Measurements from ENCODE around the gene GHR. TPM values are rescaled to one million over a fixed set of nuclear protein-coding genes. Genes with fewer than 3 reads are reported as not detected.

The GHR gene
- total and polyA plus RNA-seq, 2 of the 8 experiments (the other 6 are each of a cell fraction or from before 2014, with no cell fraction given): 0.15 to 0.19 TPM

GRCh38 chr5:42656651-42657015, 233.4 kb downstream of the GHR start:
- Histone ChIP-seq H4K5ac (ENCODE audit: insufficient read length, low read depth, low read length) (no peak overlapping the region), H4K91ac (replicated peaks; ENCODE audit: insufficient read length, low read length) (no peak overlapping the region), H2BK15ac (ENCODE audit: low read length) (no peak overlapping the region), H3K79me1 (ENCODE audit: low read depth, low read length) (no peaks in the 10 kb centered on the region), H3K4me2 (ENCODE audit: insufficient read depth in 1 of 2, low read depth in 2 of 2, low read length in 2 of 2) (no peak overlapping the region), H3K36me3 (ENCODE audit: control insufficient read depth in 2 of 4, insufficient read depth in 4 of 4, low read length in 3 of 4) (no peaks in the 10 kb centered on the region), H3K4me1 (replicated peaks in 1 of 4; ENCODE audit: control insufficient read depth in 3 of 4, insufficient read depth in 4 of 4, low read length in 3 of 4) (no peaks in the 10 kb centered on the region), H4K8ac (ENCODE audit: extremely low read depth, insufficient read depth, low read length) (no peak overlapping the region), H3K9me3 (ENCODE audit: insufficient read depth in 2 of 2, low read depth in 1 of 2, low read length in 1 of 2) (peaks cover 5 to 10% of the 10 kb centered on the region in 2 experiments; a peak in 3 of 4 replicates), H3K4me3 (ENCODE audit: extremely low read depth in 1 of 4, insufficient read depth in 2 of 4, low read depth in 3 of 4, low read length in 4 of 4) (no peak overlapping the region), H3K79me2 (ENCODE audit: control insufficient read depth in 1 of 2, insufficient read depth in 2 of 2, low read length in 2 of 2) (no peaks in the 10 kb centered on the region), H3K27ac (ENCODE audit: low read depth, low read length) (no peak overlapping the region), H3K9ac (replicated peaks in 1 of 4; ENCODE audit: extremely low read depth in 1 of 4, low read depth in 3 of 4, low read length in 3 of 4) (no peak overlapping the region), H3K4ac (replicated peaks; ENCODE audit: insufficient read length, low read depth, low read length) (no peak overlapping the region), H2AK5ac (ENCODE audit: low read depth, low read length) (no peak overlapping the region), H2BK12ac (ENCODE audit: low read depth, low read length) (no peak overlapping the region), H3K23me2 (ENCODE audit: low read depth, low read length) (no peaks in the 10 kb centered on the region), H3K14ac (ENCODE audit: insufficient read length) (no peak overlapping the region), H2BK20ac (ENCODE audit: low read length) (no peak overlapping the region), H2BK120ac (replicated peaks; ENCODE audit: low read depth, low read length) (no peak overlapping the region), H3K18ac (ENCODE audit: extremely low read depth, low read length) (no peak overlapping the region), H2AFZ (ENCODE audit: low read length) (no peak overlapping the region), H3K23ac (ENCODE audit: insufficient read length) (no peak overlapping the region), H3K56ac (replicated peaks; ENCODE audit: insufficient read length, low read depth, low read length) (no peak overlapping the region), H2BK5ac (ENCODE audit: low read depth, low read length) (no peak overlapping the region), H3K27me3 (replicated peaks in 1 of 4; ENCODE audit: control insufficient read depth in 3 of 4, extremely low read depth in 1 of 4, insufficient read depth in 3 of 4, low read length in 3 of 4) (no peaks in the 10 kb centered on the region), H4K20me1 (replicated peaks in 1 of 2; ENCODE audit: control insufficient read depth in 1 of 2, insufficient read depth in 2 of 2, low read length in 2 of 2) (no peaks in the 10 kb centered on the region)
- TF ChIP-seq ATF3 (IDR thresholded peaks at IDR 0.05; ENCODE audit: insufficient read depth, low read depth, low read length): no peak
- no peak for TF ChIP-seq SIX5 (IDR thresholded peaks at IDR 0.05; ENCODE audit: low read depth, low read length)
- TF ChIP-seq GABPA (IDR thresholded peaks at IDR 0.05; ENCODE audit: borderline replicate concordance, insufficient read depth, low read length): no peak
- TF ChIP-seq RFX5 (IDR thresholded peaks at IDR 0.05; ENCODE audit: borderline replicate concordance, low read depth, low read length): no peak
- no peak for TF ChIP-seq NRF1 (IDR thresholded peaks at IDR 0.05; ENCODE audit: low read depth, low read length)
- no peak for TF ChIP-seq SP2 (IDR thresholded peaks at IDR 0.05; ENCODE audit: low read length)
- TF ChIP-seq CHD1 (IDR thresholded peaks at IDR 0.05; ENCODE audit: low read depth, low read length): no peak
- TF ChIP-seq CEBPB (IDR thresholded peaks at IDR 0.05; ENCODE audit: low read depth, low read length): no peak
- TF ChIP-seq E2F6 (IDR thresholded peaks at IDR 0.05): no peak
- no peak for TF ChIP-seq CBX8 (IDR thresholded peaks at IDR 0.05; ENCODE audit: borderline replicate concordance, low read depth, low read length)
- no peak for TF ChIP-seq FOSL1 (IDR thresholded peaks at IDR 0.05; ENCODE audit: insufficient read depth, low read depth, low read length)
- TF ChIP-seq KDM4A (IDR thresholded peaks at IDR 0.05; ENCODE audit: low read depth, low read length, severe bottlenecking): no peak
- TF ChIP-seq GTF2F1 (IDR thresholded peaks at IDR 0.05; ENCODE audit: borderline replicate concordance, low read depth, low read length): no peak
- TF ChIP-seq RXRA (IDR thresholded peaks at IDR 0.05; ENCODE audit: insufficient read depth, low read depth, low read length): no peak
- no peak for FAIRE-seq
- no peak for DNase-seq (ENCODE audit: low read depth in 1 of 2, low spot score in 2 of 2)
- POLR2A ChIA-PET (ENCODE audit: partially characterized antibody): no interaction called here
- CTCF ChIA-PET (ENCODE audit: partially characterized antibody): interaction anchor here (0.6 to 3.1 kb wide), 6 partner anchors 12 to 142 kb away, joined by 3 to 17 read pairs (median 4); no protein-coding TSS in a partner anchor

Data from H1 (cell line).